ENCODE results near the gene ARPIN. TPM values are rescaled to one million over a fixed set of nuclear protein-coding genes. Genes with fewer than 3 reads are reported as not detected.
"Not testable (repeated sequence)": the region's sequence is repeated elsewhere in the genome, so short reads cannot be mapped to it uniquely, and the experiment has no call there.

The ARPIN gene
- total RNA-seq, 6 experiments from 2014 or later: 4.9 to 8.1 (median 6.9) TPM

DNA sequence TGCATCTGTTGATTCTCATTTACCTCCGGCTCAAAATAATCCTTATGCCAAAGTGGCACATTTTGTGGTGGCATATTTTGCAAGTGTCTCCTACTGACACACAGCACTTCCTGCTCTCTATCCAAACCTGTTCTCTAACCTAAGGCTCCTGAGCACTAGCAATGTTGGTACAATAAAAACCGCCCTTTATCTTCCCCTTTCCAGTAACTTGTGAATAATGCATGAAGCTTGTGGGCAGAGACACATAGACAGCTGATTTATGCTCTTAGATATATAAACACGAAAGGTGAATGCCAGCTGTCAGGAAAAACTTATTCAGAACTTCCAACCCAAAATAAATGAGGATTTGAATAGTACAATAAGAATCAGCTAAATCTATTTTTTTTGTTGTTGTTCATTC, 34.6 kb upstream of the ARPIN start:
- no peak overlapping the region for H3K4me3 ChIP-seq
- H3K27me3 ChIP-seq: no peaks in the 10 kb centered on the region
- no peaks in the 10 kb centered on the region for H3K9me3 ChIP-seq
- ATAC-seq (no peak), DNase-seq (no peak)
- no peak overlapping the region for H3K27ac ChIP-seq
- TF ChIP-seq, protein P1, sequence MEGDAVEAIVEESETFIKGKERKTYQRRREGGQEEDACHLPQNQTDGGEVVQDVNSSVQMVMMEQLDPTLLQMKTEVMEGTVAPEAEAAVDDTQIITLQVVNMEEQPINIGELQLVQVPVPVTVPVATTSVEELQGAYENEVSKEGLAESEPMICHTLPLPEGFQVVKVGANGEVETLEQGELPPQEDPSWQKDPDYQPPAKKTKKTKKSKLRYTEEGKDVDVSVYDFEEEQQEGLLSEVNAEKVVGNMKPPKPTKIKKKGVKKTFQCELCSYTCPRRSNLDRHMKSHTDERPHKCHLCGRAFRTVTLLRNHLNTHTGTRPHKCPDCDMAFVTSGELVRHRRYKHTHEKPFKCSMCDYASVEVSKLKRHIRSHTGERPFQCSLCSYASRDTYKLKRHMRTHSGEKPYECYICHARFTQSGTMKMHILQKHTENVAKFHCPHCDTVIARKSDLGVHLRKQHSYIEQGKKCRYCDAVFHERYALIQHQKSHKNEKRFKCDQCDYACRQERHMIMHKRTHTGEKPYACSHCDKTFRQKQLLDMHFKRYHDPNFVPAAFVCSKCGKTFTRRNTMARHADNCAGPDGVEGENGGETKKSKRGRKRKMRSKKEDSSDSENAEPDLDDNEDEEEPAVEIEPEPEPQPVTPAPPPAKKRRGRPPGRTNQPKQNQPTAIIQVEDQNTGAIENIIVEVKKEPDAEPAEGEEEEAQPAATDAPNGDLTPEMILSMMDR (IDR thresholded peaks at IDR 0.05): no peak
- no peak for TF ChIP-seq POLR2A (IDR thresholded peaks at IDR 0.05)
- H3K36me3 ChIP-seq: no peaks in the 10 kb centered on the region
- H3K4me1 ChIP-seq: no peaks in the 10 kb centered on the region
- intact Hi-C loops (cut with DNase I): no loop called here
- WGBS (ENCODE audit: insufficient coverage, low coverage, low lambda C conversion rate, missing lambda C conversion rate): 87% methylated on average over 3 of the region's 3 CpGs

DNA sequence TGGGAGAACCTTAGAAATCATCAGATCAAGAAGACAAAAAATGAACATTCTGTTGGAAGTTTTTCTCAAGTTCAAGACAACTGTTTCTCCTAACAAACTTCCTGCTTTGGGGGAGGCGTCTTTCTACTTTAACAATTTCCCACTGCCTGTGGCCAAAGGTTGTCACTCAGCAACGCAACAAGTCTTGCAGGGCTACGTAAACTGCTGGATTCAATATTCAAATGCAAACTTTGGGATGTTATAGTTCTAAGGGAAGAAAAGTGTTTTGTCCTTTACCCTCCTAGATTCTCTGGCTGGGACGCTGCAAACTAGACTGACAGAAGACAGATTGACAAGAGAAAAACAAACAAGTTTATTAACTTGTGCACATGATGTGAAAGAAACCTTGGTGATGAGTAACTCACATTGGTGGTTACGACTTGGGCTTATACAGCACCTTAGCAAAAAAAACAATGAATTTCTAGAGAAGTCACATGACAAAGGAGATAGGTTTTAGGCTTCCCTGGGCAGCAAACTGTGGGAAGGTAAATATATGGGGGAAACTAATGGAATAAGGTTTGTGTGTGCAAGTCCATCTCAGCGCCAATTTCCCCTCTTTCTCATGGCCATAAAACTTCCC, 34.0 kb upstream of the ARPIN start:
- Histone ChIP-seq H3K4me1 (no peaks in the 10 kb centered on the region), H3K4me3 (no peak overlapping the region), H3K27me3 (no peaks in the 10 kb centered on the region), H3K9me3 (no peaks in the 10 kb centered on the region), H3K36me3 (no peaks in the 10 kb centered on the region), H3K27ac (no peak overlapping the region)
- no peak for TF ChIP-seq POLR2A (IDR thresholded peaks at IDR 0.05)
- TF ChIP-seq, protein P1 (IDR thresholded peaks at IDR 0.05): no peak
- no peak for DNase-seq
- WGBS (ENCODE audit: insufficient coverage, low coverage, low lambda C conversion rate, missing lambda C conversion rate): 74% methylated on average over 5 of the region's 6 CpGs
- intact Hi-C loops (cut with DNase I): no loop called here
- no peak for ATAC-seq

DNA sequence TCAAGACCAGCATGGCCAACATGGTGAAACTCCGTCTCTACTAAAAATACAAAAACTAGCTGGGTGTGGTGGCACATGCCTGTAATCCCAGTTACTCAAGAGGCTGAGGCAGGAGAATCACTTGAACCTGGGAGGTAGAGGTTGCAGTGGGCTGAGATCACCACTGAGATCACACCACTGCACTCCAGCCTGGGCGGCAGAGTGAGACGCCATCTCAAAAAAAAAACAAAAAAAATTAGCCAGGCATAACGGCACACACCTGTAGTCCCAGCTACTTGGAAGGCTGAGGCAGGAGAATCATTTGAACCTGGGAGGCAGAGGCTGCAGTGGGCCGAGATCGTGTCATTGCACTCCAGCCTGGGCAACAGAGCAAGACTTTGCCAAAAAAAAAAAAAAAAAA, 31.0 kb upstream of the ARPIN start:
- H3K27ac ChIP-seq; H3K9me3 ChIP-seq; H3K36me3 ChIP-seq; H3K27me3 ChIP-seq; intact Hi-C loops (cut with DNase I); H3K4me3 ChIP-seq; H3K4me1 ChIP-seq; ATAC-seq; DNase-seq: not testable (repeated sequence)
- WGBS (ENCODE audit: insufficient coverage, low coverage, low lambda C conversion rate, missing lambda C conversion rate): 18% methylated on average over 4 of the region's 6 CpGs

DNA sequence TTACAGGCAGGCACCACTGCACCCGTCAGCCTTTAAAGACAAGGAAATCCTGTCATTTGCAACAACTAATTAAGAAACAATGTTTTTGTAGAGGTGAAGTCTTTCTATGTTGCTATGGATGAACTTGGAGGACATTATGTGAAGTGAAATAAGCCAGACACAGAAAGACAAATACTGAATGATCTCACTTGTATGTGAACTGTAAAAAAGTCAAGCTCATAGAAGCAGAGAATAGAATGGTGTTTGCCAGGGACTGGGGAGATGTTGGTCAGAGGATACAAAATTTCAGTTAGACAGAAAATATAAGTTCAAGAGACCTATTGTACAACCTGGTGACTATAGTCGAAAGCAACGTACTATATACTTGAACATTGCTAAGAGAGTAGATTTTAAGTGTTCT, 27.2 kb upstream of the ARPIN start:
- no peak for TF ChIP-seq POLR2A (IDR thresholded peaks at IDR 0.05)
- TF ChIP-seq, protein P1 (IDR thresholded peaks at IDR 0.05): no peak
- intact Hi-C loops (cut with DNase I): no loop called here
- H3K27ac ChIP-seq: no peak overlapping the region
- no peak overlapping the region for H3K4me3 ChIP-seq
- H3K27me3 ChIP-seq: no peaks in the 10 kb centered on the region
- no peaks in the 10 kb centered on the region for H3K36me3 ChIP-seq
- H3K9me3 ChIP-seq: no peaks in the 10 kb centered on the region
- DNase-seq: no peak
- H3K4me1 ChIP-seq: no peaks in the 10 kb centered on the region
- ATAC-seq: no peak
- 93% methylated on average over 3 of the region's 3 CpGs for WGBS (ENCODE audit: insufficient coverage, low coverage, low lambda C conversion rate, missing lambda C conversion rate)

DNA sequence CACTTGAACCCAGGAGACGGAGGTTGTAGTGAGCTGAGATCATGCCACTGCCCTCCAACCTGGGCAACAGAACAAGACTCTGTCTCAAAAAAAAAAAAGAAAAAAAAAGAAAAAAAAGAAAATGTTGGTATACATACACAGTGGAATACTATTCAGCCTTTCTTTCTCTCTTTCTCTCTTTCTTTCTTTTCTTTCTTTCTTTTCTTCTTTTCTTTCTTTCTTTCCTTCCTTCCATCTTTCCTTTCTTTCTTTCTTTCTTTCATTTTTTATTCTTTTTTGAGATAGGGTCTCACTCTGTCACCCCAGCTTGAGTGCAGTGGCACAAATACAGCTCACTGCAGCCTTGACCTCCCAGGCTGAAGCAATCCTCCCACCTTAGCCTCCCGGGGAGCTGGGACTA, 26.6 kb upstream of the ARPIN start:
- 83% methylated on average over 1 of the region's 2 CpGs for WGBS (ENCODE audit: insufficient coverage, low coverage, low lambda C conversion rate, missing lambda C conversion rate)

More for the DNA sequence above, 26.6 kb upstream of the ARPIN start:
- DNase-seq; H3K4me3 ChIP-seq; H3K9me3 ChIP-seq; intact Hi-C loops (cut with DNase I); H3K27ac ChIP-seq; H3K4me1 ChIP-seq; ATAC-seq; H3K27me3 ChIP-seq; H3K36me3 ChIP-seq: not testable (repeated sequence)

Data from right lobe of liver (tissue), 6 donors.